HG02943 (cell line): Measurements from ENCODE around the gene KPNA1.
"Not testable (repeated sequence)": the region's sequence is repeated elsewhere in the genome, so short reads cannot be mapped to it uniquely, and the experiment has no call there.

Source experiments
- ATAC-seq: cut with Tn5 transposase; IDR thresholded peaks from one replicate; pipeline ENCODE4 v1.9.1; 2021; ENCODE audit warnings: mild to moderate bottlenecking, low read depth, moderate library complexity; ENCODE audit not compliant: unreplicated experiment

Gene KPNA1

DNA sequence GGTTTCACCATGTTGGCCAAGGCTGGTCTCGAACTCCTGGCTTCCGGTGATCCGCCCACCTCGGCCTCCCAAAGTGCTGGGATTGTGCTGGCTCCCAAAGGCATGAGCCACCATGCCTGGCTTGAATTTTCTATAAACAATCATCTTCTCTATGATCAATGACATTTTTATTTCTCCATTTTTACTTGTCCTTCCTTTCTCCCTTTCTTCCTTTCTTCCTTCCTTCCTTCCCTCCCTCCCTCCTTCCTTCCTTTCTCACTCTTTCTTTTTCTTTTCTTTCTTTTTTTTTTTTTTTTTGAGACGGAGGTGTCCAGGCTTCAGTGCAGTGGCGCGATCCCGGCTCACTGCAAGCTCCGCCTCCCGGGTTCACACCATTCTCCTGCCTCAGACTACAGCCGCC lies 8.6 kb upstream of the KPNA1 start:
- ATAC-seq = no peak

GRCh38 chr3:122520861-122521260 lies 6.1 kb upstream of the KPNA1 start:
- ATAC-seq = no peak

- no peak for ATAC-seq
Measured at GRCh38 chr3:122519693-122520092, 5.0 kb upstream of the KPNA1 start.

DNA sequence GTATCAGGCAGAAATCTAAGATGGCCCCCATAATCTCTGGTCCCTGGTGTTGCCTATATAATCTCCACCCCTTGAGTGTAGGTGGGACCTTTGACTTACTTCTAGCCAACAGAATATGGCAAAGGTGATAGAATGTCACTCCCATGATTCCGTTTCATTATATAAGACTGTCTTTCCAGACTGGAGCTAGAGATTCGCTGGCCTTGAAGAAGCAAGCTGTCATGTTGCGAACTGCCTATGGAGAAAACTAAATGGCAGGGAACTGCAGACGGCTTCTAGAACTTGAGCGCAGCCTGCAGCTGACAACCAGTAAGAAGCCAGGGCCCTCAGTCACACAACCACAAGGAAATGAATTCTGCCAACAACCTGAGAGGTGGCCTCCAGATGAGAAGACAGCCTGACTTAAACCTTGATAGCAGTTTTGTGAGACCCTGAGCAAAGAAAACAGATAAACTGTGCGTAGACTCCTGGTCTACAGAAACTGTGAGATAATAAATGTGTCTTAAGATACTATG lies 2.2 kb upstream of the KPNA1 start:
- ATAC-seq = no peak

DNA sequence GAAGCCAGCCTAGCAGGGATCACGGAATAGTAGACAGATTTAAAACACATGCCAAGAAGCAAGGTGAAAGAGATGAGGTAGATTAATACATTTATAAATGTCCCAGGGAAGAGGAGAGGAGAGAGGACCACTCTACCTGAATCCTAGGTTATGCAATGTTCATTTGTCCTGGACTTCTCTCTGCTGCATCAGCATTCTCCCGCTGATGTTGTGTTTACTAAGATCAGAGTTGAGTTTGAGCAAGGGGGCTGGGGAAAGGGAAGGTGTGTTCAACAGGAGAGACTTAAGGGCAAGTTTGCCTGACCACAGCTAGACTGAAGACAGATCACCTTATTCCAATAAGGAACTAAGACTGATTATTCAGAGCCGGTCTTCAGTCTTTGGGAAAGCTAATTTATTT lies 1.1 kb upstream of the KPNA1 start:
- no peak for ATAC-seq

- no peak for ATAC-seq
Measured at GRCh38 chr3:122515020-122515468, 305 bp upstream of the KPNA1 start.

DNA sequence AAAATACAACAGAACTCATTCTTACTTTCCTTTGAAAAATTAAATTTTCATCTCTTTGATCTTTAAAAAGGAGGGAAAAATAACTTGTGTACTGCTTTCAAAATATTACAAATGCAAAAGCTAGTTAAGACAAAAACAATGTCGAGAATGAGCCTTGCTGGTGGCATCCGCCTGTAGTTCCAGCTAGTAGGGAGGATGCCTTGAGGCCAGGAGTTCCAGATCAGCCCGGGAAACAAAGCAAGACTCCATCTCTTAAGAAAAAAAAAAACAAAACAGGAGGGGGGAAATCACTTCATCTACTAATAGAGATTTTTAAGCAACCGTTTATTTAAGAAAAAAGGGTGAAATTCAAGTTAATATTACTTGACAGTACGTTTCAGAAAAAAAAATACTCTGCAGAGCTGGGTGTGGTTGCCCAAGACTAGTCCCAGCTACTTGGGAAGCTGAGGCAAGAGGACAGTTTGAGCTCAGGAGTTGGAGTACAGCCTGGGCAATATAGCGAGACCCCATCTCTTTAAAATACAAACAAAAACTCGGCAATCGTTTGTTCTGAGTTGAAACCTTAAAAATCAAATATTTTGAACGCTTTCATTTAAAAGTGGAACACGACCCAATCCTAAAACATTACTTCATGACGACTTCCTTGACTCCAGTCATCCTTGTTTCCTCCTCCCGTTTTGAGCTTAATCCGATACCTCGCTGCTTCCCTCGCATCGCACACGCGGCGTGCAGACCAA lies 1.2 kb downstream of the KPNA1 start:
- no peak for ATAC-seq

DNA sequence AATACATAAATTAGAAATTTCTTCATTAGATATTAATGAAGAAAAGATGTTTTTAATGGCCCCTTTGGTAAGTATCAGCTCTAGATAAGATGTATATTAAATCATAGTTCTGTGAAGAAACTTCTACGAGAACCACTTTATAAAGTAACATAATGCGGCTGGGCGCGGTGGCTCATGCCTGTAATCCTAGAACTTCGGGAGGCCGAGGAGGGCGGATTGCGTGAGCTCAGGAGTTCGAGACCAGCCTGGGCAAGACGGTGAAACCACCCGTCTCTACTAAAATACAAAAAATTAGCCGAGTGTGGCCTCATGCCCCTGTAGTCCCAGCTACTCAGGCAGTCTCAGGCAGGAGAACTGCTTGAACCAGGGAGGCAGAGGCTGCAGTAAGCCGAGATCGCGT lies 2.5 kb downstream of the KPNA1 start:
- ATAC-seq = no peak

- no peak for ATAC-seq
Measured at GRCh38 chr3:122510878-122511535, 3.7 kb downstream of the KPNA1 start.

- ATAC-seq = not testable (repeated sequence)
Measured at GRCh38 chr3:122508944-122509343, 5.8 kb downstream of the KPNA1 start.

DNA sequence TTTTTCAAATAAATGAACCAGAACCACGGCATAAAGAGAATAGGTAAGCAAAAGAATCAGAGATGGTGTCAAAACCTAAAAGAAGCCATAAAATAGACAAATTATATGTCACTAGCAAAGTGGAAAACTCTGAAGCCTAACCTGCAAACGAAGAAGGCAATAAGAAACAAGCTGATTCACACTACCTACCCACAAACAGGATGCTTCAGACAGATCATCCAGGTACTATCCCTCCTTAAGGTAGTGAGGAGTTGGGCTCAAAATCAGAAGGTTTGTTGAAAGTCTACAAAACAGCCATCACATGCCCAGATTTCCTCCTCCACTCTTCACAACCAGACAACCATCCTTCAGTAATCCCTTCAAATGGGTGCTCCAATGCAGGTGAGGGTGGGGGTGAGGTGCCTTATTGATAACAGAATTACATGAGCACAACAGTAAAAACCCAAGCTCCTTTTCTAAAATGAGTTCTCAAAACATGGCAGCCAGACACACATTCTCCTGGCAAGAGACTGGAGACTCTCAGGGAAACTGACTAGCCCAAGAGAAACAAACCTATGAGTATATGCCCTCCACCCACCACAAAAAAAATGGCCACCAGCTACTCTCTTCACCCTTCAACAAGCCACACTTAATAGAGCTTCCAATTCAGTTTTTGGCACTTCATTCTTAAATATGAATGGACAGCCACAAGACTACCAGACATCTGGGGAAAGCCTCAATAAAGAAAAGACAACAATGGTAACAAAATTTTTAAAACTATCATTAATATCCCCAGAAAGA lies 6.4 kb downstream of the KPNA1 start:
- ATAC-seq = no peak

- ATAC-seq = no peak
Measured at GRCh38 chr3:122506450-122506849, 8.3 kb downstream of the KPNA1 start.

- no peak for ATAC-seq
Measured at GRCh38 chr3:122505676-122506075, 9.1 kb downstream of the KPNA1 start.

GRCh38 chr3:122502941-122503340 lies 11.8 kb downstream of the KPNA1 start:
- ATAC-seq = no peak

DNA sequence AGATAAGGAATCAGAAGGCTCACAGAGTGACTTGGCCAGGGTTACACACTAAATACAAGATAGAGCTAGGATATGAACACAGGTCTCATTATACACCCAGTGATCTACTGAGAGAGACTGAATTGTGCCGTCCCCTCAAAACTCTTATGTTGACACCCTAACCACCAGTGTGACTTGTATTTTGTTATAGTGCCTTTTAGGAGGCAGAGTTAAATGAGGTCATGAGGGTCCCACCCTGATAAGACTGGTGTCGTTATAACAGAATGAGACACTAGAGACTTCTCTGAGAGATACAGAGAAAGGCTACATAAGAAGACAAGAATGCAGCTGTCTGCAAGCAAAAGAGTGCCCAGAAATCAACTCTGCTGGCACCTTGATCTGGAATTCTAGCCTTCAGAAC lies 12.6 kb downstream of the KPNA1 start:
- ATAC-seq = no peak

DNA sequence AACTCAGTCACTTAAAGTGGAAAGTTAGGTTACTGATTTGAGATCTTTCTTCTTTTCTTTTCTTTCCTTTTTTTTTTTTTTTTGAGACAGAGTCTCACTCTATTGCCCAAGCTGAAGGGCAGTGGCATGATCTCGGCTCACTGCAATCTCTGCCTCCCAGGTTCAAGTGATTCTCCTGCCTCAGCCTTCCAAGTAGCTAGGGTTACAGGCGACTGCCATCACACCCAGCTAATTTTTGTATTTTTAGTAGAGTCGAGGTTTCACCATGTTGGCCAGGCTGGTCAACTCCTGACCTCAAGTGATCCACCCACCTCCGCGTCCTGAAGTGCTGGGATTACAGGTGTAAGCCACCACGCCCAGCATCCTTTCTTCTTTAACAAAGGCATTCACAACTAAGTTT lies 13.8 kb downstream of the KPNA1 start:
- ATAC-seq = not testable (repeated sequence)

- ATAC-seq = no peak
Measured at GRCh38 chr3:122498152-122498551, 16.6 kb downstream of the KPNA1 start.

- peak; percentile 90 for ATAC-seq
Measured at GRCh38 chr3:122497425-122497824, 17.3 kb downstream of the KPNA1 start.

GRCh38 chr3:122496508-122496907 lies 18.2 kb downstream of the KPNA1 start:
- ATAC-seq = no peak

GRCh38 chr3:122493296-122493695 lies 21.4 kb downstream of the KPNA1 start:
- ATAC-seq = no peak

GRCh38 chr3:122488262-122488973 lies 26.3 kb downstream of the KPNA1 start:
- ATAC-seq = no peak
